Smooth muscle cell (in vitro differentiated cells): ENCODE data around the gene DUXA. TPM values are rescaled to one million over a fixed set of nuclear protein-coding genes. Genes with fewer than 3 reads are reported as not detected.

Experiments
- DNase-seq: peaks from one replicate; lab custom pipeline; 2025; ENCODE audit not compliant: unreplicated experiment; lab: John Stamatoyannopoulos, UW
- H2AFZ ChIP-seq: fragments of 200-600 bp; sonication (generic); 2 replicates; pipeline ENCODE4 v1.6.0; 2016; ENCODE audit warnings: antibody characterized with exemption, low read depth, mild to moderate bottlenecking
- H3F3A ChIP-seq: fragments of 200-600 bp; sonication (generic); 2 replicates; pipeline ENCODE4 v1.6.0; 2017; ENCODE audit warnings: antibody characterized with exemption, low read depth
- H3K27ac ChIP-seq: fragments of 200-600 bp; sonication (generic); 2 replicates; pipeline ENCODE4 v1.5.1; 2016; ENCODE audit warnings: low read depth, mild to moderate bottlenecking
- H3K27me3 ChIP-seq: fragments of 200-600 bp; sonication (generic); 2 replicates; pipeline ENCODE4 v1.6.1; 2016; ENCODE audit warnings: low read depth, mild to moderate bottlenecking
- H3K36me3 ChIP-seq: fragments of 200-600 bp; sonication (generic); 2 replicates; pipeline ENCODE4 v1.5.1; 2016; ENCODE audit warnings: low read depth
- H3K4me1 ChIP-seq: fragments of 200-600 bp; sonication (generic); 2 replicates; pipeline ENCODE4 v1.5.1; 2016; ENCODE audit warnings: low read depth
- H3K4me2 ChIP-seq: fragments of 200-600 bp; sonication (generic); 2 replicates; pipeline ENCODE4 v1.6.0; 2016; ENCODE audit warnings: mild to moderate bottlenecking
- H3K4me3 ChIP-seq: fragments of 200-600 bp; sonication (generic); 2 replicates; pipeline ENCODE4 v1.5.1; 2016; ENCODE audit warnings: mild to moderate bottlenecking
- H3K79me2 ChIP-seq: fragments of 200-600 bp; sonication (generic); 2 replicates; pipeline ENCODE4 v1.6.0; 2016; ENCODE audit warnings: low read depth, mild to moderate bottlenecking
- H3K9ac ChIP-seq: fragments of 200-600 bp; sonication (generic); 2 replicates; pipeline ENCODE4 v1.6.0; 2016; ENCODE audit warnings: low read depth
- H3K9me3 ChIP-seq: fragments of 200-600 bp; sonication (generic); replicated peaks from 2 replicates; pipeline ENCODE4 v1.5.1; 2016; ENCODE audit warnings: low read depth
- H4K20me1 ChIP-seq: fragments of 200-600 bp; sonication (generic); 2 replicates; pipeline ENCODE4 v1.6.0; 2016; ENCODE audit warnings: low read depth
- CTCF ChIP-seq: fragments of 200-600 bp; sonication (generic); IDR thresholded peaks from 2 replicates; pipeline ENCODE4 v1.5.1; 2017; ENCODE audit warnings: borderline replicate concordance, mild to moderate bottlenecking, antibody characterized with exemption; ENCODE audit not compliant: insufficient read depth, poor library complexity, severe bottlenecking
- WGBS: methylation state at CpG from one replicate; pipeline ENCODE4 v1.1.7; 2016; ENCODE audit warnings: low lambda C conversion rate; 5-methylcytosine and 5-hydroxymethylcytosine counted together
- polyA plus RNA-seq: library from polyadenylated mRNA; unstranded; fragments of >200 nt; fragmentation: Nextera tagmentation; extraction: Ambion mirVana; gene quantifications from 2 replicates; pipeline ENCODE4 v1.2.1, GENCODE V29; 2016
- small RNA-seq: library from RNA; depleted of rRNA; stranded (forward); fragments of <200 nt; gene quantifications from one replicate; pipeline ENCODE3, GENCODE V24; 2014
- total RNA-seq: library from RNA; depleted of rRNA; stranded (reverse); fragments of >200 nt; gene quantifications from 2 replicates; pipeline ENCODE4 v1.2.3, GENCODE V29; 2014

DUXA gene
- total and polyA plus RNA-seq, 2 experiments from 2014 or later, result not detected

DNA sequence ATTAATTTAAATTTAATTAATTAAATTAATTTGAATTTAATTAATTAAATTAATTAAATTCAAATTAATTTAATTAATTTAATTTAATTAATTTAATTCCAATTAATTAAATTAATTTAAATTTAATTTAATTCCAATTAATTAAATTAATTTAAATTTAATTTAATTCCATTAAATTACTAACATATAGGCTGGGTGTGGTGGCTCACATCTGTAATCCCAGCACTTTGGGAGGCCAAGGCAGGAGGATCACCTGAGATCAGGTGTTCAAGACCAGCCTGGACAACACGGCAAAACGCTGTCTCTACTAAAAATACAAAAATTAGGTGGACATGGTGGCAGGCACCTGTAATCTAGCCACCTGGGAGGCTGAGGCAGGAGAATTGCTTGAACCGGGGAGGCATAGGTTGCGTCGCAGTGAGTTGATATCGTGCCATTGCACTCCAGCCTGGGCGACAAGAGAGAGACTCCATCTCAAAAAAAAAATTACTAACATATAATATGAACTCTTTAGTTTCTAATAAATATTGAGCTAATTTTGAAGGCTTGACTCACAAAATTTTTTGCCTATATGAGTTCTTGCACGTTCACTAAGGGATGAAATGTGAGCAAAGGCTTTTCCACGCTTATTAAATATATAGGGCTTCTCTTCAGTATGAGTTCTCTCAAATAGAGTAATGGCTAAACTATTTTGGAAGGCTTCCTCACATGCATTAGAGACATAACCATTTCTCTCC is 56.5 kb downstream of the DUXA start:
- Histone ChIP-seq H4K20me1 (no peaks in the 10 kb centered on the region), H3K4me3 (no peak overlapping the region), H3K79me2 (no peaks in the 10 kb centered on the region), H3K36me3 (no peaks in the 10 kb centered on the region), H3K4me2 (no peak overlapping the region), H3K4me1 (no peaks in the 10 kb centered on the region), H3K9ac (no peak overlapping the region), H3K27me3 (no peaks in the 10 kb centered on the region), H3K9me3 (peaks cover 21% of the 10 kb centered on the region), H3K27ac (no peak overlapping the region), H3F3A (no peaks in the 10 kb centered on the region), H2AFZ (no peak overlapping the region)
- 86% methylated on average over 9 of the region's 9 CpGs for WGBS
- DNase-seq, result no peak
- TF ChIP-seq CTCF, result no peak

- H3K36me3 ChIP-seq, result no peaks in the 10 kb centered on the region
- H3K9ac ChIP-seq, result no peak overlapping the region
- H4K20me1 ChIP-seq, result no peaks in the 10 kb centered on the region
- no peaks in the 10 kb centered on the region for H3K27me3 ChIP-seq
- no peak for DNase-seq
- no peak overlapping the region for H3K27ac ChIP-seq
- H3F3A ChIP-seq, result no peaks in the 10 kb centered on the region
- H3K4me2 ChIP-seq, result no peak overlapping the region
- H3K4me1 ChIP-seq, result no peaks in the 10 kb centered on the region
- H3K4me3 ChIP-seq, result no peak overlapping the region
- H3K79me2 ChIP-seq, result no peaks in the 10 kb centered on the region
- H3K9me3 ChIP-seq, result peaks cover 21% of the 10 kb centered on the region
- WGBS, result 93% methylated on average over 27 of the region's 42 CpGs
- no peak overlapping the region for H2AFZ ChIP-seq
- no peak for TF ChIP-seq CTCF
These were observed 60.5 kb downstream of the DUXA start for GRCh38 chr19:57106722-57107235.

DNA sequence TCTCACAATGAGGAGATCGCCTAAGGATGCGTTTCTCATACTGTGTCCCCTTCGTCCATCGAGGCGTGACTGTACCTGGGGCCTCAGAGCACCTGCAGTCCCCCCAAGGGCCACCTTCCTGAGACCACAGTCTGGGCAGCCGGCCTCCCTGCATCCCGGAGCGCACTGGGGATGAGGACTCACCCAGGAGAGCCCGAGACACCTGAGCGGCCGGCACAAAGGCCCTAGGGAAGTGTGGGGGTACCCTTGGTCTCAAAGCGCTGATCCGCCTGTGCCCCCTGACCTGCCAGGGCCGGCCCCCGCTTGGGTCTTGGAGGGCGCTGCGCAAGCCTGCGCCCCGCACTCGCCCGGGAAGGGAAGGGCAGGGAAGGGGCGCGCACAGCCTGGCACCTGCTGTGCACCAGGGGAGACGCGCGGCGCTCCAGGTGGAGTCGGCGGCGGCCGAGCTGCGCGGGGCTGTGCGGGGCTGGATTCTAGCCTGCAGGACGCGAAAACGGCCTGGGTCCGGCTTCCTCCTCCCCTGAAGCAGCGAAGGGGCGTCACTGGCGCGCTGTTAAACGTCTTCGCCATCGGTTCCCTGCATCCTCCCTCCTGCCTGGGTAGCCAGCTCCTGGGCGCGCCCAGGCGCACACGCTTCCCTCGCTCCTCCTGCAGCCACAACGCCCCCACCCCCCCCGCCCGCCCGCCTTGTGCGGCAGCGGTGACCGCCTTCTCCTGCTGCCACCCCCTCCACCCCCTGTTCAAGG is 61.1 kb downstream of the DUXA start:
- H3K27me3 ChIP-seq, result no peaks in the 10 kb centered on the region
- H3K4me2 ChIP-seq, result no peak overlapping the region
- H3F3A ChIP-seq, result no peaks in the 10 kb centered on the region
- no peaks in the 10 kb centered on the region for H3K4me1 ChIP-seq
- no peaks in the 10 kb centered on the region for H3K79me2 ChIP-seq
- no peaks in the 10 kb centered on the region for H3K36me3 ChIP-seq
- TF ChIP-seq CTCF, result no peak
- no peak overlapping the region for H2AFZ ChIP-seq
- no peak overlapping the region for H3K9ac ChIP-seq
- peaks cover 15% of the 10 kb centered on the region for H3K9me3 ChIP-seq
- no peaks in the 10 kb centered on the region for H4K20me1 ChIP-seq
- WGBS, result 94% methylated on average over 26 of the region's 57 CpGs
- DNase-seq, result no peak
- H3K4me3 ChIP-seq, result no peak overlapping the region
- H3K27ac ChIP-seq, result no peak overlapping the region

Small RNA genes lying within 50 kb of the gene (small RNA-seq; reads per million reads assigned to genes)
- not detected for gene AC025588.3

Other genes starting within 250 kb of the DUXA start
- gene USP29, start 47.5 kb downstream of the DUXA start, total RNA-seq, result not detected in 2 replicates
- not detected in 2 replicates for gene USP29, start 47.5 kb downstream of the DUXA start, polyA plus RNA-seq
- gene ZIM3, start 22.3 kb downstream of the DUXA start, total RNA-seq, result not detected in 2 replicates
- not detected in 2 replicates for gene ZIM3, start 22.3 kb downstream of the DUXA start, polyA plus RNA-seq
- 21.6 and 26.0 TPM in 2 replicates for gene ZNF264, start 24.0 kb upstream of the DUXA start, total RNA-seq
- 3.5 and 6.8 TPM in 2 replicates for gene ZNF264, start 24.0 kb upstream of the DUXA start, polyA plus RNA-seq
- 1.7 and 2.8 TPM in 2 replicates for gene AURKC, start 63.5 kb upstream of the DUXA start, total RNA-seq
- gene AURKC, start 63.5 kb upstream of the DUXA start, polyA plus RNA-seq, result 0.27 and 2.2 TPM in 2 replicates
- gene ZNF805, start 73.1 kb upstream of the DUXA start, total RNA-seq, result 28.9 and 33.4 TPM in 2 replicates
- gene ZNF805, start 73.1 kb upstream of the DUXA start, polyA plus RNA-seq, result 3.4 and 5.6 TPM in 2 replicates
- gene ZNF460, start 113.0 kb upstream of the DUXA start, total RNA-seq, result 85.2 and 103 TPM in 2 replicates
- 1.7 and 3.5 TPM in 2 replicates for gene ZNF460, start 113.0 kb upstream of the DUXA start, polyA plus RNA-seq
- 5.1 and 7.5 TPM in 2 replicates for gene ZNF543, start 153.0 kb upstream of the DUXA start, total RNA-seq
- 1.1 and 1.4 TPM in 2 replicates for gene ZNF543, start 153.0 kb upstream of the DUXA start, polyA plus RNA-seq
- gene ZNF304, start 183.8 kb upstream of the DUXA start, total RNA-seq, result 6.8 and 9.6 TPM in 2 replicates
- gene ZNF304, start 183.8 kb upstream of the DUXA start, polyA plus RNA-seq, result 3.5 and 3.9 TPM in 2 replicates
- 25.4 and 34.4 TPM in 2 replicates for gene TRAPPC2B, start 196.1 kb upstream of the DUXA start, total RNA-seq
- 36.3 and 42.6 TPM in 2 replicates for gene TRAPPC2B, start 196.1 kb upstream of the DUXA start, polyA plus RNA-seq
- gene ZNF547, start 196.1 kb upstream of the DUXA start, total RNA-seq, result 4.0 and 4.9 TPM in 2 replicates
- gene ZNF547, start 196.1 kb upstream of the DUXA start, polyA plus RNA-seq, result 0.71 and 2.5 TPM in 2 replicates
- gene ZNF548, start 222.4 kb upstream of the DUXA start, total RNA-seq, result 26.9 and 27.3 TPM in 2 replicates
- gene ZNF548, start 222.4 kb upstream of the DUXA start, polyA plus RNA-seq, result 12.3 and 13.1 TPM in 2 replicates
- gene ZNF17, start 243.7 kb upstream of the DUXA start, total RNA-seq, result 4.3 and 7.0 TPM in 2 replicates
- gene ZNF17, start 243.7 kb upstream of the DUXA start, polyA plus RNA-seq, result 0.95 and 3.1 TPM in 2 replicates